Keratinocyte (primary cell): ENCODE data around the gene ETNPPL.

ENCODE experiments used
- EZH2 ChIP-seq: IDR thresholded peaks from one replicate; pipeline ENCODE4 v1.6.1; 2012; ENCODE audit warnings: inconsistent platforms, mild to moderate bottlenecking, low read length, moderate library complexity
- TF ChIP-seq, protein P1 (sequence below), 3 experiments: IDR thresholded peaks in 1 of 3; conservative IDR thresholded peaks in 1 of 3; optimal IDR thresholded peaks in 1 of 3; 2 replicates in 2 of 3; 3 replicates in 1 of 3; pipeline versions ENCODE3 to v1.5.1; 2011; ENCODE audit warnings: low read length in 3 of 3, mild to moderate bottlenecking in 3 of 3, moderate library complexity in 2 of 3, control low read depth in 1 of 3, inconsistent platforms in 1 of 3; ENCODE audit not compliant: insufficient read depth in 2 of 3; ENCODE audit errors: extremely low read depth in 1 of 3

DNA sequence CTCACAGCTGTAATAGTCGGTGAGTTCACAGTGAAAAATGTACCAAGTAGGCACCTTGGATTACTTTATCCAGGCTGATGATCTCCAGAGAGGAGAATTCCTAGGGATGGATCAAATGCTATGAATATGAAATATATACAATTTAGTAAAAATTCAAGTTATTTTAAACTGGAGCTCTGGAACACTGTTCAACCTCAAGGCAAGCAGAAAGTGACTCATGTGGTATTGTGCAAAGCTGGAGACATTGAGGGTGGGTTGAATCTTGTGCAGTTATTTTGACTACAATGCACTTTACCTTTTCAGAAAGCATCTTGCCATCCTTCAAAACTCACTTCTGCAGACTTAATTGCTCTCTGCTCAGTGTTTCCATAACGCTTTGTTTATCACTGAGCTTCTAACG, 69.0 kb downstream of the ETNPPL start:
- TF ChIP-seq, protein P1, sequence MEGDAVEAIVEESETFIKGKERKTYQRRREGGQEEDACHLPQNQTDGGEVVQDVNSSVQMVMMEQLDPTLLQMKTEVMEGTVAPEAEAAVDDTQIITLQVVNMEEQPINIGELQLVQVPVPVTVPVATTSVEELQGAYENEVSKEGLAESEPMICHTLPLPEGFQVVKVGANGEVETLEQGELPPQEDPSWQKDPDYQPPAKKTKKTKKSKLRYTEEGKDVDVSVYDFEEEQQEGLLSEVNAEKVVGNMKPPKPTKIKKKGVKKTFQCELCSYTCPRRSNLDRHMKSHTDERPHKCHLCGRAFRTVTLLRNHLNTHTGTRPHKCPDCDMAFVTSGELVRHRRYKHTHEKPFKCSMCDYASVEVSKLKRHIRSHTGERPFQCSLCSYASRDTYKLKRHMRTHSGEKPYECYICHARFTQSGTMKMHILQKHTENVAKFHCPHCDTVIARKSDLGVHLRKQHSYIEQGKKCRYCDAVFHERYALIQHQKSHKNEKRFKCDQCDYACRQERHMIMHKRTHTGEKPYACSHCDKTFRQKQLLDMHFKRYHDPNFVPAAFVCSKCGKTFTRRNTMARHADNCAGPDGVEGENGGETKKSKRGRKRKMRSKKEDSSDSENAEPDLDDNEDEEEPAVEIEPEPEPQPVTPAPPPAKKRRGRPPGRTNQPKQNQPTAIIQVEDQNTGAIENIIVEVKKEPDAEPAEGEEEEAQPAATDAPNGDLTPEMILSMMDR (optimal IDR thresholded peaks at IDR 0.05 in 1 of 3, IDR thresholded peaks at IDR 0.05 in 1 of 3, conservative IDR thresholded peaks at IDR 0.05 in 1 of 3; ENCODE audit: extremely low read depth in 1 of 3, insufficient read depth in 2 of 3, low read length in 3 of 3), result no peak
- no peak for TF ChIP-seq EZH2
